Adrenal gland (tissue), 12 donors: ENCODE measurements around the gene SULT6B1. TPM values are rescaled to one million over a fixed set of nuclear protein-coding genes. Genes with fewer than 3 reads are reported as not detected.

Experiments used
- DNase-seq, 7 donors: peaks; one replicate each; pipeline ENCODE4 v3.0.0-alpha.2; 2019 to 2020
- H3K27ac ChIP-seq, 5 donors: fragments of 200-600 bp; sonication (generic) in 4 of 5; 1 replicate in 3 of 5; 2 replicates in 2 of 5; pipeline versions ENCODE4 v1.5.1 to v1.8.0; 2016 to 2020; ENCODE audit warnings: mild to moderate bottlenecking in 1 of 5
- H3K27me3 ChIP-seq: fragments of 200-600 bp; 2 replicates; pipeline ENCODE4 v1.8.0; 2021
- H3K36me3 ChIP-seq, 2 donors: fragments of 200-600 bp; replicated peaks in 1 of 2; 1 replicate in 1 of 2; 2 replicates in 1 of 2; pipeline versions ENCODE4 v1.5.1 to v1.8.0; 2018 to 2022
- H3K4me1 ChIP-seq, 2 donors: fragments of 200-600 bp; replicated peaks in 1 of 2; 1 replicate in 1 of 2; 2 replicates in 1 of 2; pipeline versions ENCODE4 v1.5.1 to v1.8.0; 2018 to 2021
- H3K4me3 ChIP-seq, 4 donors: fragments of 200-600 bp; sonication (generic) in 3 of 4; one replicate each; pipeline ENCODE4 v1.5.1; 2016 to 2018
- H3K9me3 ChIP-seq, 3 donors: fragments of 200-600 bp; sonication (generic) in 1 of 3; replicated peaks in 1 of 3; 1 replicate in 2 of 3; 2 replicates in 1 of 3; pipeline versions ENCODE4 v1.5.1 to v1.8.0; 2016 to 2021
- POLR2A ChIP-seq, 2 donors: fragments of 450-650 bp; IDR thresholded peaks; one replicate each; pipeline ENCODE4 v1.6.1; 2017; ENCODE audit warnings: antibody characterized with exemption in 2 of 2, mild to moderate bottlenecking in 2 of 2, moderate library complexity in 1 of 2
- WGBS, 4 donors: extraction: QIAGEN DNeasy Blood & Tissue Kit in 2 of 4; methylation state at CpG; one replicate each; pipeline versions ENCODE4 v1.1.5 to v1.1.7; 2013 to 2017; 5-methylcytosine and 5-hydroxymethylcytosine counted together
- intact Hi-C, 2 donors: fragments of 100-400 bp; cut with DNase I; formaldehyde crosslinking; loops; one replicate each; pipeline versions ENCODE4 v1.14.1 to v1.15.0; 2022 to 2023
- polyA plus RNA-seq, 3 donors: library from polyadenylated mRNA; stranded (reverse); fragments of 200-250 nt in 2 of 3; fragments of 350-450 nt in 1 of 3; fragmentation: Illumina TruSeq in 1 of 3; extraction: RNeasy Lipid Tissue Mini Kit (QIAGEN cat#74804) in 1 of 3; gene quantifications; one replicate each; pipeline ENCODE4 v1.2.3, GENCODE V29; 2013 to 2014
- total RNA-seq, 9 donors: library from RNA; depleted of rRNA in 4 of 9; stranded (reverse); fragments of >200 nt in 4 of 9; fragments of 120-200 nt in 1 of 9; fragmentation: NEBNext Ultra II Directional in 1 of 9; extraction: Animal tissue kit (Norgen Biotek cat#: 25700) in 1 of 9; gene quantifications; one replicate each; pipeline versions ENCODE4 v1.1.0 to v1.2.4, GENCODE V29; 2013 to 2023
- TF ChIP-seq, protein P1 (sequence below), 6 experiments: fragments of 450-650 bp in 4 of 6; fragments of 200-600 bp in 2 of 6; sonication (generic) in 1 of 6; IDR thresholded peaks; 1 replicate in 5 of 6; 2 replicates in 1 of 6; pipeline versions ENCODE4 v1.5.1 to v1.8.0; 2016 to 2021; ENCODE audit warnings: antibody characterized with exemption in 6 of 6, mild to moderate bottlenecking in 2 of 6, moderate library complexity in 1 of 6
- donor health status: healthy with polysubstance abuse.
- donor health status: Bipolar disorder and iron deficiency.
- donor health status: DM: yes; HTN: yes; CAD: no.
- donor health status: DM: no; HTN: no; CAD: no.
- donor health status: DM: no; HTN: no; CAD: no.
- donor health status: DM: yes; HTN: yes; CAD: no.

Gene SULT6B1
- total and polyA plus RNA-seq, 12 donors = not detected

DNA sequence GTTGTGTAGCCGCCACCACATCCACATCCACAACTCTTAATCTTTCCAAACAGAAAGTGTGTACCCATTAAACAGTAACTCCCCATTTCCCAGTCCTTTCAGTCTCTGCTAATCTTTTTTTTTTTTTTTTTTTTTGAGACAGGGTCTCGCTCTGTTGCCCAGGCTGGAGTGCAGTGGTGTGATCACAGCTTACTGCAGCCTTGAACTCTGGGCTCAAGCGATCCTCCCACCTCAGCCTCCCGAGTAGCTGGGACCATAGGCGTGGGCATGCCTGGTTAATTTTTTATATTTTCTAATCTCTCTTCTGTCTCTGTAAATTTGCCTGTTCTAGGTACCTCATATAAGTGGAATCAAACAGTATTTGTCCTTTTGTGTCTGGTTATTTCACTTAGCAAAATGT, 35.2 kb downstream of the SULT6B1 start:
- Histone ChIP-seq H3K36me3 (peaks cover 0 to 4% of the 10 kb centered on the region in 2 donors), H3K27ac (no peak overlapping the region), H3K4me1 (peaks cover 0 to 21% of the 10 kb centered on the region in 2 donors), H3K4me3 (no peak overlapping the region), H3K9me3 (no peaks in the 10 kb centered on the region), H3K27me3 (no peaks in the 10 kb centered on the region)
- TF ChIP-seq, protein P1, sequence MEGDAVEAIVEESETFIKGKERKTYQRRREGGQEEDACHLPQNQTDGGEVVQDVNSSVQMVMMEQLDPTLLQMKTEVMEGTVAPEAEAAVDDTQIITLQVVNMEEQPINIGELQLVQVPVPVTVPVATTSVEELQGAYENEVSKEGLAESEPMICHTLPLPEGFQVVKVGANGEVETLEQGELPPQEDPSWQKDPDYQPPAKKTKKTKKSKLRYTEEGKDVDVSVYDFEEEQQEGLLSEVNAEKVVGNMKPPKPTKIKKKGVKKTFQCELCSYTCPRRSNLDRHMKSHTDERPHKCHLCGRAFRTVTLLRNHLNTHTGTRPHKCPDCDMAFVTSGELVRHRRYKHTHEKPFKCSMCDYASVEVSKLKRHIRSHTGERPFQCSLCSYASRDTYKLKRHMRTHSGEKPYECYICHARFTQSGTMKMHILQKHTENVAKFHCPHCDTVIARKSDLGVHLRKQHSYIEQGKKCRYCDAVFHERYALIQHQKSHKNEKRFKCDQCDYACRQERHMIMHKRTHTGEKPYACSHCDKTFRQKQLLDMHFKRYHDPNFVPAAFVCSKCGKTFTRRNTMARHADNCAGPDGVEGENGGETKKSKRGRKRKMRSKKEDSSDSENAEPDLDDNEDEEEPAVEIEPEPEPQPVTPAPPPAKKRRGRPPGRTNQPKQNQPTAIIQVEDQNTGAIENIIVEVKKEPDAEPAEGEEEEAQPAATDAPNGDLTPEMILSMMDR (IDR thresholded peaks at IDR 0.05) = no peak
- 84 to 99% (median 93%) methylated on average over 5 of the region's 5 CpGs for WGBS, 4 donors
- no peak for DNase-seq
- intact Hi-C loops = no loop called here

DNA sequence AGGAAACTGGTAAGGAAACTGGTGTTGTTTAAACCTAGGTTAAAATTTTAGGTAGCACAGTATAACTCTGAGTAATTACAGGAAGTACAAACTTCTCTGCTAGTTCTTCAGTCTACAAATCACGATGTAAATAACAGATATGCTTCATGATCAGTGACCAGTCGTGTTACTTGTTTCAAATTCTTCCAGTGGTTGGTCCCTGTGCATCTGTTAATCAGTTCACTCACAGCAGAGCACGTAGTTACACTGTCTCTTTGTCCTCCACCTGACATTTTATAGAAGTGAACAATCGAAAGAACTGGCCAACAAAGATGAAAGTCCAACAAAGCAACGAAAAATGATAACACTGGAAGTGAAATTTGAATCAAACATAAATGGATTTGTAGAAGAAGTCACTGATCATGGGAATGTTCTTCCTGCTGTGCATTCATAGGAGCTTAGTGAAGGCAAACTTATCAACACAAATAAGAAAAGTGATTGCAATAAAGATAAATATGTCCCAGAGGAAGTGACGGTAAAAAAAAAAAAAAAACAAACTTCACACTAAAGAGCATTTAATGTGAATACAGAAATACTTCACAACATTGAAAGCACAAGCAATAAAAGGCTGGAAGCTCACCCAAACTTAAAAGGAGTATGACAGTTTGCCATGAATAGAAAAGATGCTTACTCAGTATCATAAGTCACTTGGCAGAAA, 38.7 kb downstream of the SULT6B1 start:
- no peak overlapping the region for H3K27ac ChIP-seq
- 45 to 49% (median 47%) methylated on average over 6 of the region's 6 CpGs for WGBS, 4 donors
- H3K4me1 ChIP-seq = peaks cover 0 to under 1% of the 10 kb centered on the region in 2 donors
- intact Hi-C loops = no loop called here
- H3K4me3 ChIP-seq = no peak overlapping the region
- H3K36me3 ChIP-seq = peaks cover 0 to 35% of the 10 kb centered on the region in 2 donors
- no peak for DNase-seq
- TF ChIP-seq, protein P1 (IDR thresholded peaks at IDR 0.05) = no peak
- TF ChIP-seq POLR2A (IDR thresholded peaks at IDR 0.05) = no peak
- no peaks in the 10 kb centered on the region for H3K27me3 ChIP-seq
- H3K9me3 ChIP-seq = no peaks in the 10 kb centered on the region

DNA sequence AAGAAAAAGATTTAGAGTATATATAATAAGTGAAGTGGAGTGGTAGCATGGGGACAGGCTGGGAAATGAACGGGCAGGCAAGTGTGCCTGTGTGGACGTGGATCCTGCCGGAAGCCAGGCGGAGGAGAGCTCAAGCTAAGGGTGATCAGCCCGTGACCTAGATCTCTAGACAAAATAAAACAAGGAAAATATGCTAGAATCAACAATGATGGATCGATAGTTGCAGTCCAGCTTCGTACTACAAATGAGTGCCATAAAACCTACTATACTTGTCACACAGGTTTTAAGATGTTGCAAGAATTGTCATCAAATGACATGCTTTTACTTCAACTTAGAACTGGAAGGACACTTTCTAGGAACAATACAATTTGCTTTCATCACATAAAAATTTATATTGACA, 40.1 kb downstream of the SULT6B1 start:
- Histone ChIP-seq H3K4me3 (no peak overlapping the region), H3K9me3 (no peaks in the 10 kb centered on the region), H3K27ac (no peak overlapping the region), H3K4me1 (no peaks in the 10 kb centered on the region), H3K36me3 (peaks cover 0 to 46% of the 10 kb centered on the region in 2 donors), H3K27me3 (no peaks in the 10 kb centered on the region)
- 94 to 98% (median 96%) methylated on average over 7 of the region's 7 CpGs for WGBS, 4 donors
- TF ChIP-seq, protein P1 (IDR thresholded peaks at IDR 0.05) = no peak
- TF ChIP-seq POLR2A (IDR thresholded peaks at IDR 0.05) = no peak
- intact Hi-C loops = no loop called here
- no peak for DNase-seq

DNA sequence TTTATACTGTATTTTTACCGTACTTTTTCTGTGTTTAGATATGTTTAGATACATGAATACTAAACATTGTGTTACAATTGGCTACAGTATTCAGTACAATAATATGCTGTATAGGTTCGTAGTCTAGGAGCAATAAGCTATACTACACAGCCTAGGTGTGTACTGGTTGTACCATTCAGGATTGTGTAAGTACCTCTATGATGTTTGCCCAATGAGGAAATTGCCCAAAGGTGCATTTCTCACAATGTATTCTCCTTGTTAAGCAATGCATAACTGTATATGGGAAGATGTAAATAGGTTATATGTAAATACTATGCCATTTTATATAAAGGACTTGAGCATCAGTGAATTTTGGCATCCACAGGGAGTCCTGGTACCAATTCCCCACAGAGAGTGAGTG, 42.4 kb downstream of the SULT6B1 start:
- no peak for DNase-seq
- H3K27me3 ChIP-seq = no peaks in the 10 kb centered on the region
- H3K36me3 ChIP-seq = peaks cover 0 to 53% of the 10 kb centered on the region in 2 donors
- no peaks in the 10 kb centered on the region for H3K9me3 ChIP-seq
- no peak overlapping the region for H3K4me3 ChIP-seq
- intact Hi-C loops = no loop called here
- no peaks in the 10 kb centered on the region for H3K4me1 ChIP-seq
- WGBS, 4 donors = 91 to 97% (median 95%) methylated on average over 2 of the region's 2 CpGs
- H3K27ac ChIP-seq = no peak overlapping the region
- TF ChIP-seq POLR2A (IDR thresholded peaks at IDR 0.05) = no peak
- TF ChIP-seq, protein P1 (IDR thresholded peaks at IDR 0.05) = no peak
